Ishikawa (cell line): ENCODE data around the gene CMTM3.

ENCODE experiments used
- CEBPB ChIP-seq: IDR thresholded peaks from 2 replicates; pipeline ENCODE4 v1.6.1; 2012
- CREB1 ChIP-seq: IDR thresholded peaks from 2 replicates; pipeline ENCODE4 v1.6.1; 2012; ENCODE audit warnings: low read depth
- RAD21 ChIP-seq: IDR thresholded peaks from 2 replicates; pipeline ENCODE4 v1.6.1; 2012; ENCODE audit warnings: low read depth
- YY1 ChIP-seq: IDR thresholded peaks from 2 replicates; pipeline ENCODE4 v1.6.1; 2012; ENCODE audit warnings: low read depth
- TF ChIP-seq, protein P1 (sequence below): IDR thresholded peaks from 2 replicates; pipeline ENCODE4 v1.6.1; 2012
- TF ChIP-seq, protein P2 (sequence below): IDR thresholded peaks from 2 replicates; pipeline ENCODE4 v1.6.1; 2012; ENCODE audit warnings: low read depth, mild to moderate bottlenecking

DNA sequence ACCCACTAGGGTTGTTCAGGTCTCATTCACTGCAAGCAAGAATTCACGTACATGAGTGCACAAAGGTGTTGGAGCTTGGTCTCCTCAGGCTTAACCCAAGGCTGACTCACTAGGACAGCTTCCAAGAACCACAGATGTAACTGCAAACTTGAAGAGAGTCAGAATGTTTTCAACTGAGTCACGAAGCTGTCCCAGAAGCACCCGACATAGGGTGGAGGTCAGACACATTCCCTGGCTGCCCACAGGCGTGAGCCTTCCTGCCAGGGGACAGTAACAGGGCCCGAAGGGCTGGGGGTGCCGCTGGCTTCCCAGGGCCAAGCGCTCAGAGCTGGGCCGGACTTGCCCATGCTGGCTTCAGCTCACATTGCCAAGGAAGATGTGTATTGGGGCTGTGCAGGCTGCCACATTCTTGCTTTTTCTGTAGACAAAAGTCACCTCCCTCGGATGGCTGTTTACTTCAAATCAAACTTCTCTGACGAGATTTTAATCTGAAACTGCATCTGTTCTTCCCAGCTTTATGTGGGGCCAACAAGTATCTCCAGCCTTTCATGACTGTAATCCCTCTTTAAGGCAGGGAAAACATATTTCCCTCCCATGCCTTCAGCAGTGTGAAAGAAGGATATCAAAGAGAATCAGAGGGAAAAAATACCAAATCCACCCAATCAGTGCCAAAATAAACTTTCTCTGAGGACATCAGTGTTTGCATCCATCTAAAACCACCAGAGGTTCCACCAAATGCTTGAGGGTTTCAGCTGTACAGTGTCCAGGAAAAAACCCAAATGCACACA, 14.3 kb downstream of the CMTM3 start:
- TF ChIP-seq CREB1 (no peak), YY1 (no peak), RAD21 (no peak), CEBPB (no peak)
- TF ChIP-seq, protein P1, sequence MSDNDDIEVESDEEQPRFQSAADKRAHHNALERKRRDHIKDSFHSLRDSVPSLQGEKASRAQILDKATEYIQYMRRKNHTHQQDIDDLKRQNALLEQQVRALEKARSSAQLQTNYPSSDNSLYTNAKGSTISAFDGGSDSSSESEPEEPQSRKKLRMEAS = no peak
- TF ChIP-seq, protein P2, sequence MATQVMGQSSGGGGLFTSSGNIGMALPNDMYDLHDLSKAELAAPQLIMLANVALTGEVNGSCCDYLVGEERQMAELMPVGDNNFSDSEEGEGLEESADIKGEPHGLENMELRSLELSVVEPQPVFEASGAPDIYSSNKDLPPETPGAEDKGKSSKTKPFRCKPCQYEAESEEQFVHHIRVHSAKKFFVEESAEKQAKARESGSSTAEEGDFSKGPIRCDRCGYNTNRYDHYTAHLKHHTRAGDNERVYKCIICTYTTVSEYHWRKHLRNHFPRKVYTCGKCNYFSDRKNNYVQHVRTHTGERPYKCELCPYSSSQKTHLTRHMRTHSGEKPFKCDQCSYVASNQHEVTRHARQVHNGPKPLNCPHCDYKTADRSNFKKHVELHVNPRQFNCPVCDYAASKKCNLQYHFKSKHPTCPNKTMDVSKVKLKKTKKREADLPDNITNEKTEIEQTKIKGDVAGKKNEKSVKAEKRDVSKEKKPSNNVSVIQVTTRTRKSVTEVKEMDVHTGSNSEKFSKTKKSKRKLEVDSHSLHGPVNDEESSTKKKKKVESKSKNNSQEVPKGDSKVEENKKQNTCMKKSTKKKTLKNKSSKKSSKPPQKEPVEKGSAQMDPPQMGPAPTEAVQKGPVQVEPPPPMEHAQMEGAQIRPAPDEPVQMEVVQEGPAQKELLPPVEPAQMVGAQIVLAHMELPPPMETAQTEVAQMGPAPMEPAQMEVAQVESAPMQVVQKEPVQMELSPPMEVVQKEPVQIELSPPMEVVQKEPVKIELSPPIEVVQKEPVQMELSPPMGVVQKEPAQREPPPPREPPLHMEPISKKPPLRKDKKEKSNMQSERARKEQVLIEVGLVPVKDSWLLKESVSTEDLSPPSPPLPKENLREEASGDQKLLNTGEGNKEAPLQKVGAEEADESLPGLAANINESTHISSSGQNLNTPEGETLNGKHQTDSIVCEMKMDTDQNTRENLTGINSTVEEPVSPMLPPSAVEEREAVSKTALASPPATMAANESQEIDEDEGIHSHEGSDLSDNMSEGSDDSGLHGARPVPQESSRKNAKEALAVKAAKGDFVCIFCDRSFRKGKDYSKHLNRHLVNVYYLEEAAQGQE = no peak
